VCaP (cell line): ENCODE data around the gene TUBB8.
A peak's percentile ranks its signal among the peaks of the same experiment; 100 is the strongest.
"Not testable (repeated sequence)": the region's sequence is repeated elsewhere in the genome, so short reads cannot be mapped to it uniquely, and the experiment has no call there.

Source experiments
- H3K27ac ChIP-seq: fragments of 450-650 bp; 2 replicates; pipeline ENCODE4 v1.5.1; 2017
- TF ChIP-seq, protein P1 (sequence below): fragments of 450-650 bp; conservative IDR thresholded peaks from 2 replicates; pipeline ENCODE4 v1.5.1; 2017; ENCODE audit warnings: mild to moderate bottlenecking, moderate library complexity

The TUBB8 gene

DNA sequence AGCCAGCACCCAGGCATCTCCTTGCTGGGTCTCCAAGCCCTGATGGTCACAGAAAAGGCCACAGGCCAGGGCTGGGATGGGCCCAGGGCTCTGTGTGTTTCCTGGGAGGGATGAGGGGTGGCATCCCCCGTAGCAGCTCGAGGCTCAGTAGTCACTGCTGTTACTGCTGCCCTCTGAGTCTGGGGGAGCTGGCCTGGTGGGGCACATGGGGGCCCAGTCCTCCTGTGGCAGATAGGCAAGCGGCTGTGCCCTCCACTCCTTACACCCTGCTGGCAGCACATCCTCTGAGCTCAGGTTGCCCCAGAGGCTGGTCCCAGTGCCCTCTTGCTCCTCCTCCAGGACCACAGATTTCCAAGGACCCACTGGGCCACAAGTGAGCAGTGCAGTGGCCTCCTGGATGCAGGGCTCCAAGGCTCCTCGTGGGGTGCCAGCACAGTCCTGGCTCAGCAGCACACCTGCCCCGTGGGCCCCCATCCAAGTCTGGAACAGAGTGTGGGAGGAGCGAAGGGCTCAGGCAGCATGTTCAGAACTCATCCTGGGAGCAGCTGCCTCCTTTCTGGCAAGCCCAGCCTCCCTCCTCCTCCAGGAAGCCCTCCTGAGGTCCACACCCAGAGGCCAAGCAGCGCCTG lies 31.5 kb upstream of the TUBB8 start:
- TF ChIP-seq, protein P1, sequence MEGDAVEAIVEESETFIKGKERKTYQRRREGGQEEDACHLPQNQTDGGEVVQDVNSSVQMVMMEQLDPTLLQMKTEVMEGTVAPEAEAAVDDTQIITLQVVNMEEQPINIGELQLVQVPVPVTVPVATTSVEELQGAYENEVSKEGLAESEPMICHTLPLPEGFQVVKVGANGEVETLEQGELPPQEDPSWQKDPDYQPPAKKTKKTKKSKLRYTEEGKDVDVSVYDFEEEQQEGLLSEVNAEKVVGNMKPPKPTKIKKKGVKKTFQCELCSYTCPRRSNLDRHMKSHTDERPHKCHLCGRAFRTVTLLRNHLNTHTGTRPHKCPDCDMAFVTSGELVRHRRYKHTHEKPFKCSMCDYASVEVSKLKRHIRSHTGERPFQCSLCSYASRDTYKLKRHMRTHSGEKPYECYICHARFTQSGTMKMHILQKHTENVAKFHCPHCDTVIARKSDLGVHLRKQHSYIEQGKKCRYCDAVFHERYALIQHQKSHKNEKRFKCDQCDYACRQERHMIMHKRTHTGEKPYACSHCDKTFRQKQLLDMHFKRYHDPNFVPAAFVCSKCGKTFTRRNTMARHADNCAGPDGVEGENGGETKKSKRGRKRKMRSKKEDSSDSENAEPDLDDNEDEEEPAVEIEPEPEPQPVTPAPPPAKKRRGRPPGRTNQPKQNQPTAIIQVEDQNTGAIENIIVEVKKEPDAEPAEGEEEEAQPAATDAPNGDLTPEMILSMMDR, result no peak
- H3K27ac ChIP-seq, result no peak overlapping the region

DNA sequence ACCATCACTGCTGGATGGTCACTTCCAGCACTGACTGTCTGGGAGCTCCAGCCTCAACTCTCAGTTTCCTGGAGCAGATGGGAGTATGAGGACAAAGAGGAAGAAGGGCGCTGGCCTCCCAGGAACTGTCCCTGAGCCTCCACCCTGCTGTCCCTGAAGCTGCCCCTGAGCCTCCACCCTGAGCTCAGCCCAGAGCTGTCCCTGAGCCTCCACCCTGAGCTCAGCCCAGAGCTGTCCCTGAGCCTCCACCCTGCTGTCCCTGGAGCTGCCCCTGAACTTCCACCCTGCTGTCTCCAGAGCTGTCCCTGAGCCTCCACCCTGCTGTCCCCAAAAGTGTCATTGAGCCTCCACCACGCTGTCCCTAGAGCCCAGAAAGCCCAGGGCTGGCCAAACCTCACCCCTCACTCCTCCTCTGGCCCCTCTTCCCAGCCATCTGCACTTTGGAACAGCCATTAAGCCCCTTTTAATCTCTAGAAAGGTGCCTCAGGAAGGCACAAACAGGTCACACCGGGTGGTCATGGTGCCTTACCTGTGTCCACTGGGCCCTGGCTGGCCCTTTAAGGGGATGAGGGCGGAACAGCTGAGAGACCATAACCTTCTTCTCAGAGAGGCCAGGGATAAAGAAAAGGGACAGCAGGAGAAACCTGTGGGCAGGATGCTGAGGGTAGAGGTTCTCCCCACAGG lies 30.6 kb upstream of the TUBB8 start:
- TF ChIP-seq, protein P1, result no peak
- no peak overlapping the region for H3K27ac ChIP-seq

GRCh38 chr10:78556-78955 lies 29.5 kb upstream of the TUBB8 start:
- TF ChIP-seq, protein P1, result no peak

GRCh38 chr10:74266-74621 lies 25.1 kb upstream of the TUBB8 start:
- H3K27ac ChIP-seq, result not testable (repeated sequence)
- TF ChIP-seq, protein P1, result peak; percentile 51

More at GRCh38 chr10:78556-78955, 29.5 kb upstream of the TUBB8 start:
- H3K27ac ChIP-seq, result no peak overlapping the region

DNA sequence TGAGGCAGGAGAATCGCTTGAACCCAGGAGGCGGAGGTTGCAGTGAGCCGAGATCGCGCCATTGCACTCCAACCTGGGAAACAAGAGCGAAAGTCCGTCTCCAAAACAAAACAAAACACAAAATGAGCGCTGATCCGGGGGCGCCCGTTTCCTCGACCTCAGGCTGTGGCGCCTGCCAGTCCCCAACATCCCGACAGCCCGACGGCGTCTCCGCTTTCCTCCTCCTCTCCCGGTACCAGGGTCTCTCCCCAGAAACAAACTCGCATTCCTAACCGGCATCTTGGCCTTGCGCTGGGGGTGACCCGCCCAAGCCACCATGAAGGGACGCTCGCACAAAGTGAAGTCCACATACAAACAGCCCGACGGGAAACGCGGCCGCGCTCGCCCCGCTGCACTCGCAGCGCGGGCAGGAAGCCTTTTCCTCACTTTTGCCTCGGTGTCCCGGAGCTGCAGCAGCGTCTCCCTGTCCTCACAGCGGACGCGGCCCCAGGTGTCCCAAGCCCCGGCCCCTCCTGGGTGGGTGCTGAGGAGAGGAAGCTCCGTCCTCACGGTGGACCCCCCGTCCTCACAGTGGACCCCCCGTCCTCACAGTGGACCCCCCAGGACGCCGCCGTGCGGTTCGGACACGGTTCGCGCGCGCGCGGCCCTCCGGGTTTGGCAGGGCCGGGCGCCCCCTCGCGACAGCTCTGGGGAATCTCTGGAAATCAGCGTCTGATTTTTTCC lies 24.6 kb upstream of the TUBB8 start:
- TF ChIP-seq, protein P1, result peak; percentile 82

GRCh38 chr10:68156-68555 lies 19.1 kb upstream of the TUBB8 start:
- H3K27ac ChIP-seq, result not testable (repeated sequence)

More for the DNA sequence above, 24.6 kb upstream of the TUBB8 start:
- H3K27ac ChIP-seq, result not testable (repeated sequence)

- H3K27ac ChIP-seq, result not testable (repeated sequence)
These were observed 830 bp upstream of the TUBB8 start for GRCh38 chr10:49926-50325.

DNA sequence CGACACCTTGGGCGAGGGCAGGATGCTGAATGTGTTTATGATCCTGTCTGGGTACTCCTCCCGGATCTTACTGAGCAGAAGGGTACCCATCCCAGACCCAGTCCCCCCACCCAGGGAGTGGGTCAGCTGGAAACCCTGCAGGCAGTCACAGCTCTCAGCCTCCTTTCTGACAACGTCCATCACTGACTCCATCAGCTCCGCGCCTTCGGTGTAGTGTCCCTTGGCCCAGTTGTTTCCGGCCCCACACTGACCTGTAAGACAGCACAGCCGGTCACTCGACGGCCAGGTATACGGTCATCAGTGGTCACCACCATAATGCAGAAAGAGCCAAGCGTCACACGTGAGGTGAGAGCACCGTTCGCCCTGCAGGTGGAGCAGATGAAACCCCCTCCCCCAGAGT lies 1.2 kb downstream of the TUBB8 start:
- H3K27ac ChIP-seq, result not testable (repeated sequence)

DNA sequence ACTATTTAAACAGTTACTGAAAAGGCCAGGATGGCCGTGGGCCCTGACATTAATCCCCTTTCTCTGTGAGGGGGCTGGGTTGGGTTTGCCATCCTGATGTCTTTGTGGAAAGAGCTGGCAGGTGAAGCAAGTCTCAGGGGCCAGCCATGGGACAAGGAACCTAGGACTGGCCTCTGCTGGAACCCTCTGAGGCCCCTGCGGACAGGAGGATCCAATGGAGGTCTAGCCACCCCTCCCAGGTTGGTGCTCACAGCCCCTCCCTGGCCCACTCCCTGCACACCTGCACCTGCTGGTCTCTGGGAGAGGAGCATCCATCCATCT lies 35.8 kb downstream of the TUBB8 start:
- not testable (repeated sequence) for H3K27ac ChIP-seq

DNA sequence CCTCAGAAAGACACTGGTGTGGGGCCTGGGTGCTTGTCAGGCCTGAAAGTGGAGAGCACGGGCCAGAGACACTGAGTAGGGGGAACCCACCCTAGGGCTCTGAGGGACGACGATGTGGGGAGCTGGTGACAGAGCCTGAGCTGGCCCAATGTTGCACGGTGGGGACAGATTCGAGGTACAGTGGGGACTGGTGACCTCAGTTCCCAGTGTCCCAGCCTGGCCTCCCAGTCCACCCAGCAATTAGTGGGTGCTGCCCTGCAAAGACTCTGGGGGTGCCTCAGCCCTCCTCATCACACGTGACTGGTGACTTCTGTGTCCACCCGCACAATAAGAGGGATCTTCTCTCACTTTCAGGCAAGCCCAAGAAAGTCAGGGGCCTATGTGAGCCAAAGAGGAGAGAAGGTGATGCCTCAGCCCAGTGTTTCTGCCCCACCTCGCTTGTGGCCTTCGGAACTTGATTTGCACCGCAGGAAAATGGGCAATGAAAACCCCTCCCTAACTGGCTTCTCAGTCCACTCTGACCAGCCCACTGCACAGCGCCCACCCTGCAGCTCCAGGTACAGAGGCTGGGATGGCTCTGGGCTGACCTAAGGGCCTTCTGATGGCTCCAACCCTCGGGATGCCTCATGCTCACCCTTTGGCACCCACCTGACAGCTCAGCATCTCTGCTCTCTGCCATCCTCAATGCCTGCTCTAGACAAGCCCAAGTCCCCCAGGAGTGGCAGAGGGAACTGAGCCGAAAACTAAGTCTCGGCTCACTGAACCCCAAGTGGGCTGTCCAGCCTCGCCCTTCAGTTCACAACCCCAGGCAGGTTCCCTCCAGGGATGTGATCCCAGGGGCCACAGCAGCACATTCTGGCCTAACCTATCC lies 36.4 kb downstream of the TUBB8 start:
- H3K27ac ChIP-seq, result not testable (repeated sequence)

GRCh38 chr10:11260-11659 lies 37.8 kb downstream of the TUBB8 start:
- H3K27ac ChIP-seq, result not testable (repeated sequence)

DNA sequence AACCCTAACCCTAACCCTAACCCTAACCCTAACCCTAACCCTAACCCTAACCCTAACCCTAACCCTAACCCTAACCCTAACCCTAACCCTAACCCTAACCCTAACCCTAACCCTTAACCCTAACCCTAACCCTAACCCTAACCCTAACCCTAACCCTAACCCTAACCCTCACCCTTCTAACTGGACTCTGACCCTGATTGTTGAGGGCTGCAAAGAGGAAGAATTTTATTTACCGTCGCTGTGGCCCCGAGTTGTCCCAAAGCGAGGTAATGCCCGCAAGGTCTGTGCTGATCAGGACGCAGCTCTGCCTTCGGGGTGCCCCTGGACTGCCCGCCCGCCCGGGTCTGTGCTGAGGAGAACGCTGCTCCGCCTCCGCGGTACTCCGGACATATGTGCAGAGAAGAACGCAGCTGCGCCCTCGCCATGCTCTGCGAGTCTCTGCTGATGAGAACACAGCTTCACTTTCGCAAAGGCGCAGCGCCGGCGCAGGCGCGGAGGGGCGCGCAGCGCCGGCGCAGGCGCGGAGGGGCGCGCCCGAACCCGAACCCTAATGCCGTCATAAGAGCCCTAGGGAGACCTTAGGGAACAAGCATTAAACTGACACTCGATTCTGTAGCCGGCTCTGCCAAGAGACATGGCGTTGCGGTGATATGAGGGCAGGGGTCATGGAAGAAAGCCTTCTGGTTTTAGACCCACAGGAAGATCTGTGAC lies 38.7 kb downstream of the TUBB8 start:
- H3K27ac ChIP-seq, result not testable (repeated sequence)
